Myometrial cell (primary cell): Measurements from ENCODE around the gene ALDH7A1. TPM values are rescaled to one million over a fixed set of nuclear protein-coding genes. Genes with fewer than 3 reads are reported as not detected.

Source experiments
- total RNA-seq: library from RNA; depleted of rRNA; stranded (reverse); fragments of >200 nt; gene quantifications from 2 replicates; pipeline ENCODE4 v1.2.3, GENCODE V29; 2015

ALDH7A1 gene
- total RNA-seq, result 20.8 and 22.9 TPM in 2 replicates

DNA sequence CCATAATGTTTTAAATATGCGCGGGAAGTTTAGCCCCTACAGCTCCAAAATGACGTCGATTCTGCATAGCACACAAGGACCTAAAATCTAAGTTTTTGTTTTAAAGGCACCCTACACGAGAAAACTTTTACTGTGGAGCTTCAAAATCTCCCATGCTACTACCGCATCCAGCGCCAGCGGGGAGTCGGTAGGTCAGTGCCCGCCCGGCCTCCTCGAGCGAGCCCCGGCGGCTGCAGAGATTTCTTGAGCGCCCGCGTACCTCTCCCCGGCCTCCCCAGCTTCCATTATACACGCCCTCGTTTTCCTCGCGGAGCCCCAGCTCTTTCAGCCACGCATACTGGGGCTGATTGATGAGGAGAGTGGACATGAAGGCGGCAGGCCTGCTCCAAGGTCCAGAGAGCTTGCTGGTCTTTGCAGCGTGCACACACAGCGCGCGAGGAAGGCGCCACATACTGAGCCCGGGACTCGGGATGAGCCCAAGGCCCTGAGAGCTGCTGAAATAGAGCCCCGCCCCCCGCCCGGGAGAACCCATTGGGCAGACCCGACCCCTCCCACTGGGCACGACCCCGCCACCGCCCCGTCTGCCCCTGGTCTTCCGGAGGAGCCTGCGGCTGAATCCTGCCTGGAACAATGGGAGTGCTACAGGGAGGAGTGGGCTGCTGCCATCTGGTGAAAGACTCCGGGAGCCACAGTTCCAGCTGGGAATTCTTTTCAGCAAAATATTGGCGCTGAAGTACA, at the start of gene ALDH7A1:
Gene ALDH7A1 (minus strand): TSS at position 472 of the 738 bp plus-strand sequence. CDS start 21 bp downstream, at position 451.

GRCh38 chr5:126600631-126601511, 5.9 kb upstream of the ALDH7A1 start, which contains the start of gene PHAX:
Gene PHAX (plus strand): TSS chr5:126600947. CDS start chr5:126600963, 16 bp downstream.

Other genes starting within 250 kb of the ALDH7A1 start
- 22.5 and 37.9 TPM in 2 replicates for gene GRAMD2B, start 171.8 kb downstream of the ALDH7A1 start, total RNA-seq
- gene PHAX, start 5.7 kb upstream of the ALDH7A1 start, total RNA-seq, result 45.7 and 50.7 TPM in 2 replicates
- gene LMNB1, start 181.9 kb upstream of the ALDH7A1 start, total RNA-seq, result 39.5 and 71.8 TPM in 2 replicates